Raji (cell line): ENCODE data around the gene EIF4E2.

Experiments
- POLR2A ChIP-seq: IDR thresholded peaks from 2 replicates; pipeline ENCODE4 v1.6.1; 2011; ENCODE audit warnings: low read depth, low read length, control low read depth; ENCODE audit not compliant: insufficient read depth

Gene EIF4E2

DNA sequence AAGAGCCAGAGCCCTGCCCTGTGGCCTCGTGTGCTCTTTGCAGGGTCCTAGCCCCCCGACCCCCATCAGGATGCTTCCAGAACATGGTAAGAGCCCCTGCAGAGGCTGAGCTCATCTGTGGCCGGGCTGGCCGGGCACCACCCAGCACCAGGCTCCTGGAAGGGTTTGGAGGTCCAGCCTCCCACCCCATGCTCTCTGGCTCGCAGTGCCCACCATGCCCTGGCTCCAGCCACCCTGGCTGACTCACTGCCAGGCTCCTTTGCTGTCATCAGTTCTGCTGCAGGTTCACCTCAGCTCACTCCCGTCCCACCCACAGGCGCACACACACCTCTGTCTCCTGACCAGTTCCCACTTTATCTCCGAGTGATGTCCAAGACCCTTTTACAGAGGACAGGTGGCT is 37.5 kb downstream of the EIF4E2 start:
- no peak for TF ChIP-seq POLR2A

DNA sequence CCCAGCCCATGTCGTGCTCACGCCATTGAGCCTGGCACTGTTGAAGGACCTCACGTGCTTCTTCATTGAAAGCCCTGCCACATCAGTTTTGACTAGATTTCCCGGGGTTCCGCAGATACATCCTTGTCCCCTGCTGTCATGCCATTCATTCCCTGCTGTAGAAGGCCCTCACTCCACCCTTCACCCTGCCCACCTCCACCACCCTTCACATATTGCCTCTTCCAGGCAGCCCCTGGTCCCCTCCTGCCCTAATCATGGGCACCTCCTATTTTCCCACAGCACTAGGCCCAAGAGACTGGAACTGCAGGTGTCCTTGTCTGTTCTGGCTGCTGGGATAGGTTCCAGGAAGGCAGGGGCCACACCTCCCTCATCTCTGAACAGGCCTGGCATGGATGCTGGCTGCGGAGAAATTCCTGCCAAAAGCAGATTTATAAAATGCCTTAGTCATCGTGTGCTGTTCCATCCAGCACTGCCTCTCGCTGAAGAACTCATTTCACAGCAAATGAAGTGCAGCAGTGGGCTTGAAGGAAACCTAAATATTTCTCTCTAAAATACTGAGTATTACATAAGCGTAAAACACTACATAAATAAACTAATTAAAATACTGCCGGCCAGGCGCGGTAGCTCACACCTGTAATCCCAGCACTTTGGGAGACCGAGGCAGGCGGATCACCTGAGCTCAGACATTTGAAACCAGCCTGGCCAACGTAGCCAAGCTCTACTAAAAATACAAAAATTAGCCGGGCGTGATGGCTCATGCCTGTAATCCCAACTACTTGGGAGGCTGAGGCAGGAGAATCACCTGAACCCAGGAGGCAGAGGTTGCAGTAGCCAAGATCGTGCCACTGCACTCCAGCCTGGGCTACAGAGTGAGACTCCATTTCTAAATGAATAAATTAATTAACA is 38.4 kb downstream of the EIF4E2 start:
- TF ChIP-seq POLR2A, result no peak

DNA sequence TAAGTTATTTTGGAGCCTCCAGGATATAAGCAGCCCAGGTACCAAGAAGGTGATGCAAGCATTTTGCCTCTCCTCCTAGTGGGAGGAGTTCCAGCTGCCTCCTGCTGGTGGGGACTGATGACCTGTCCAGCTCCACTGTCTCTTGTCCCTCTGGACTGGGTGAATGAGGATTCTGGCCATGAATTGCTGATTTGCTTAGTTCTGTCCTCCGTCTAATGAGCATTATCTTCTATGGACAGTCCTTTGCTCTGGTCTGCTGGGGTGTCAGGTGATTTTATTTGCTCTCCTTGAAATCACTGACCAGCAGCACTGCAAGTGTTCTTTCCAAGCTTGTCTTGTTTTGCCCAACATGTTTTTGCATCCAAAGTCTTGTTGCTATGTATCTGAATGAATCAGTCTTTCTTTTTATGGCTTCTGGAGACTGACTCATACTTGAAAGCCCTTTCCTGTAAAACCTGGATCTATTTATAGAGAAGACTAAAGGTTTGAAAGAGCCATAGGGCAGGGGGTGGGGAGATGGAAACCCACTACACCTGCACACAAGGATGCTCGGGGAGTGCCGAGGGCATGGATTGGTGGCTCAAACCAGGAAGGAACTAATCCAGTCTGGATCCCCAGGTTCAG is 42.4 kb downstream of the EIF4E2 start:
- no peak for TF ChIP-seq POLR2A

DNA sequence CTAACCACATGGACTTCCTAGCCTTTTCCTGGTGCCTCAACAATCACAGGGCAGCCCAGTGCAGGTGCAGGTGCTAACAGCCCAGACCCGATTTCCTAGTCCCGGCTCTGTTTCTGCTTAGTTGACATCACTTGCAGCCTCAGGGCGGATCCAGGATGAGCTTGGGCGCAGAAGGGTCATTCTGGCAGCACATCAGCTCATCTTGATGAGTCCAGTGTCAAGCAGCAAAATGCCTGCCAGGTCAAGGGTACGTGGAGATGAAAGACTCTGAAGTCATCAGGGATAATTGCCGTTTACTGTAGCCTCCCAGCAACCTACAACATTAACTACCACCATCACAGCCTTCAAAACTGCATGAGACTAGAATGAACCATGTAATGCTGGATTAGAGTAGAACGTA is 43.5 kb downstream of the EIF4E2 start:
- TF ChIP-seq POLR2A, result no peak

DNA sequence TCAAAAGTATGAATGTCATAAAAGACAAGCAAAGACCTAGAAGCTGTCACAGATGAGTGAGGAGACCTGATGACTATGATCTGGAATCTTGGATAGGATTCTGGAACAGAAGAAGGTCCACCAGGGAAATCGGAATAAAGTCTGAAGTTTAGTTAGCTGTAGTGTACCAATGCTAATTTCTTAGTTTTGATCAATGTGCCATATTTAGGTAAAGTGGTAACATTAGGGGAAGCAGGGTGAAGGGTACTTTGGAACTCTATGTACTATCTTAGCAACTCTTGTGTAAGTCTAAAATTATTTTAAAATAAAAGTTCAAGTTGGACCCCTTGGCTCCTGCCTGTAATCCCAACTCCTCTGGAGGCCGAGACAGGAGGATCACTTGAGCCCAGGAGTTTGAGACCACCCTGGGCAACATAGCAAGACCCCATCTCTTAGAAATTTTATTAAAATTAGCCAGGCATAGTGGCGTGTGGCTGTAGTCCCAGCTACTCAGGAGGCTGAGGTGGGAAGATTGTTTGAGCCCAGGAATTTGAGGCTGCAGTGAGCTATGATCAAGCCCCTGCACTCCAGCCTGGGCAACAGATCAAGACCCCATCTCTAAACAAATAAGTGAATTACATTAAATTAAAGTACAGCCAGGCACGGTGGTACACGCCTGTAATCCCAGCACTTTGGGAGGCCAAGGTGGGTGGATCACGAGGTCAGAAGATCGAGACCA is 47.0 kb downstream of the EIF4E2 start:
- TF ChIP-seq POLR2A, result no peak

DNA sequence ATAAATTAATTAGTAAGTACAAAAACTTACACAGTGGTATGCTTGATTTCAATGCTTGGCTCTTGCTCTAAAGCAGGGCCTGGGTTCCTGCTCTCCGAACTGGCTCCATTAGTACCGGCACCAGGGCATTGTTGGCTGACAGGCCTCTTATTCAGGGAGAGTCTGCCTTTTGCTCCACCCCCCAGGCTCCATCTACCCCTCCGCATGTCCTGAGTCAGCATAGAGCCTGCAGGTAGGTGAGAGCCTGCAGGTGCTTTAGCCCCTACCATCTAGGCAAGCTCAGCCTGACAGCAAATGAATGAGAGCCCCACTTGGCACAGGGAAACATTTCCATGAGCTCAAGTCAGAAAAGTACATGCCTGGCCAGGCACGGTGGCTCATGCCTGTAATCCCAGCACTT is 47.8 kb downstream of the EIF4E2 start:
- TF ChIP-seq POLR2A, result no peak

DNA sequence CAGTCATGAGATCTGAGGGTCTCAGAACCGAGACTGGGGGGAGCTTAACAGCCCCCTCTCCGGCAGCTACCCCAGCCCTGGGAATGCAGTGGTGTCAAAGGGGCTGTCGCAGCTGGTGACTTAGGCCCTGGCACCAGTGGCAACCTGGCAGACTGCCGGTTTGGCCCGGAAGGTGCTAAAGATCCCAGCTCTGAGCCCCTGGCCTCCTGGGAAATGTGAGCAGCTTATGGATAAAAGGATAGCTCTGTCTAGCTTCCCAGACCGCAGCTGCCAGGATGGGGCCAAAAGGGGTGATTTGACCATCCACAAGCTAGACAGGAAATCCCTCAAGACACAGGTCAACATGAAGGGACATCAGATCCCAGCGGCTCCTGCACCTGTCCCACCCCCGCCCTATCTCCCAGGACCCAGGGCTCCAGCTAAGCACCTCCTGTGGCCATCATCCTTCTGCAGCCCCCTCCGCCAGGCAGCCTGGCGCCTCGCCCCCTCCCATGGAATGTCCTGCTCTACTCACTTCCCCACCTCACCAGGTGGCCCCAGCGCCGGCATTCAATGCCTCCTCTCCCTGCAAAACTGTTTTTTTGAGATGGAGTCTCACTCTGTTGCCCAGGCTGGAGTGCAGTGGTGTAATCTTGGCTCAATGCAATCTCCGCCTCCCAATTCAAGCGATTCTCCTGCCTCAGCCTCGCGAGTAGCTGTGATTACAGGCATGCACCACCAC is 49.7 kb downstream of the EIF4E2 start:
- no peak for TF ChIP-seq POLR2A

DNA sequence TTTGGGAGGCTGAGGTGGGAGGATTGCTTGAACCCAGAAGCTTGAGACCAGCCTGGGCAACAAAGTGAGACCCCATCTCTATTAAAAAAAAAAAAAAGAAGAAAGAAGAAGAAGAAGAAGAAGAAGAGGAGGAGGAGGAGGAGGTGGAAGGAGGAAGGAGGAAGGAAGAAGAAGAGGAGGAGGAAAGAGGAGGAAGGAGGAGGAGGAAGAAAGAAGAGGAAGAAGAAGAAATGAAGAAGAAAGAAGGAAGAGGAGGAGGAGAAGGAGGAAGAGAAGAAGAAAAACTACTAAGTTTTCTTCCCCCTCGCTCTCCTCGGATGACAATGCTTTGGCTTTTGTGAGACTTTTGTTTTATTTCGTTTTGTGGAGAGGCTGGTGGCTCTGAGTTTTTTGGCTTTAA is 52.8 kb downstream of the EIF4E2 start:
- TF ChIP-seq POLR2A, result no peak

DNA sequence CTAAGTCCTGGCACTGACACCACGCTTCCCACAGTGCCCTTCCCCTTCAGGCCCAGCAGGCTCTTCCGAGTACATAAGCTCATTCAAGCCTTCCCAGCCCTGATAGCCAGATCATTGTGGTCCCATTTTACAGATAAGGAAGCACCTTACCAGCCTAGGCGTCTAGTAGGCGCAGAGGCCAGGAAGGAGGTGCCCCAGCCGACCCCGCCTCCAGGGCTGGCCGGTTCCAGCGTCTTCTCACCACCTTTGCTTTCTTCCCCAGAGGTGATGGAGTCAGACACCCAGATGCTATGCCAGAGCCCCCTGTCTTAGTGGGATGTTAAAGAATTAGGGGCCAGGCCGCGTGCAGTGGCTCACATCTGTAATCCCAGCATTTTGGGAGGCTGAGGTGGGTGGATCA is 54.0 kb downstream of the EIF4E2 start:
- no peak for TF ChIP-seq POLR2A

DNA sequence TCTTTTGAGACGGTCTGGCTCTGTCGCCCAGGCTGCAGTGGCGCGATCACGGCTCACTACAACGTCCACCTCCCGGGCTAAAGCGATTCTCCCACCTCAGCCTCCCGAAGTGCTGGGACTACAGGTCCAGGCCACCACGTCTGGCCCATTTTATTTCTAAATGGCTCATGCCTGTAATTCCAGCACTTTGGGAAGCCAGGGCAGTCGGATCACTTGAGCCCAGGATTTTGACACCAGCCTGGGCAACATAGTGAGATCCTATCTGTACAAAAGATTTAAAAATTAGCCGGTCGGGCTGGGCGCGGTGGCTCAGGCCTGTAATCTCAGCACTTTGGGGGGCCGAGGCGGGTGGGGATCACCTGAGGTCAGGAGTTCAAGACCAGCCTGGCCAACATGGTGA is 56.5 kb downstream of the EIF4E2 start:
- no peak for TF ChIP-seq POLR2A

DNA sequence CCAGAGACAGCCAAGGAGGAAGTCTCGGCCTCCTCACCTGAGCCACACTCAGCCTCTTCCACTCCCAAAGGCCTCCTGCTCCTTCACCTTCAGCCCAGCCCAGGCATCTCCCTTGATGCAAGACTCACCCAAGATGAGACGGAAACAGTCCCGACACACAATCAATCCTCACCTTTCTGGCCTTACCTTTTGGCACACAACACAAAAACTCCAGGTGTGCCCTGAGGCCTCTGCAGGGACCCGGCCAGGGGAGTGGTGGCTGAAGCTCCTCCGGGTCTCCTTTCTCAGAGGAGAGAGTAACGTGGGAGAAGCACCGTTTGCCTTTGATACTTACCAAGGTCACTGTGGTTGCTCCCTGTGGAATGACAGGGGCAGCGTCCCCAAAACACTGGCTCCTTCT is 59.1 kb downstream of the EIF4E2 start:
- TF ChIP-seq POLR2A, result no peak

DNA sequence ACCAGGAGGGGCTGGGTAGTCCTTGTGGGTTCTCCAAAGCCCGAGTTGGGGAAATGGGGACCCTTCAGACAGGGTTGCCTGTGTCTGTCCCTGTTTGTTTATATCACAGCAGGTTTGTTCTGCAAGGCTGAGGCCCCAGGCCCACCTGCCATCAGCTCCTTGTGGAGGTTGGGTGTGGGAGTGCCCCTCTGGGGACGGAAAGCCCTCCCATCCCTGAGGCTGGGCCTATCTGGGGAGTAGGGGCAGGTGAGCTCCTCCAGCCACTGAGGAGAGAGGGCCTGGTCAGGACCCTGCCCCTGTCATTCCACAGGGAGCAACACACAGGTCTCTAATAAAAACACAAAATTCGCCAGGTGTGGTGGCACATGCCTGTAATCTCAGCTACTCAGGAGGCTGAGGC is 59.6 kb downstream of the EIF4E2 start:
- no peak for TF ChIP-seq POLR2A

DNA sequence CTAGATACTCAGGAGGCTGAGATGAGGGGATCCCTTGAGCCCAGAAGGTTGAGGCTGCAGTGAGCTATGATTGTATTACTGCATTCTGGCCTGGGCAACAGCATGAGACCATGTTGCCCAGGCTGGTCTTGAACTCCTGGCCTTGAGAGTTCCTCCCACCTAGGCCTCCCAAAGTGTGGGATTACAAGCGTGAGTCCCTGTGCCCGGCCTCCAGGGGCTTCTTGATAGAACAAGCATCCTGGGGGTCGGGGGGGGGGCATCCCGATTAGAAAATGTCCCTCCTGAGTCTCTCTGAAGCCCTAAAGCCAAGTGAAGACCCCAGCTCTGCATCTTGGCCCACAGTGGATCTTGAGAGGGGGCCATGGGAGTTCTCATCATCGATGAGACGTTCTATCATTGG is 60.6 kb downstream of the EIF4E2 start:
- TF ChIP-seq POLR2A, result no peak

DNA sequence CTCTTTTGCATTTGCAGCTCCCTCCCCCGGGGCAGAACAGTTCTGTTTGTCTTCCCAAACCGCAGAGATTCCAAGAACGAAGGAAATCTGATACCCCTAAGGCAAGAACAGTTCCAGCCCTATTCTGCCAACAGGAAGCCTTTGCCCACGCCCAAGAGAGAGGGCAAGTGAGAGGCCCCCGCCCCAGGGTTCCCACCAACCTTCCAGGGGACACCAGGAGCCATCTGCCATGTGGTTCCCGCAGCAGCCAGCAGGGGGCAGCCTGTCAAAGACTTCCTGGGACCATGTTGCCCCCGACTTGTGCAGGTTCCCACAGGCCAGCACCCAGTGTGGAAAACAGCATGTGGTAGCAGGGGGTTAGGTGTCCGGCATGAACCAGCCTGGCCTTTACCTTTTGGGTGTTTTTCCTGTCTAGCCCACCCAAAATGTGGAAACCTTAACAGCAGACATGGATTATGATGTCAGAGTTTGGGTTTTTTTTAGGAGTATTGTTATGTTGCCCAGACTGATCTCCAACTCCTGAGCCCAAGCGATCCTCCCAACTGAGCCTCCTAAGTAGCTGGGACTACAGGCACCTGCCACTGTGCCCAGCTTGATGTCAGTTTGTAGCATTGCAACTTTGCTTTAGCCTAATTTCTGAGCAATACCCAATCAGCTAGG is 61.2 kb downstream of the EIF4E2 start:
- TF ChIP-seq POLR2A, result no peak

DNA sequence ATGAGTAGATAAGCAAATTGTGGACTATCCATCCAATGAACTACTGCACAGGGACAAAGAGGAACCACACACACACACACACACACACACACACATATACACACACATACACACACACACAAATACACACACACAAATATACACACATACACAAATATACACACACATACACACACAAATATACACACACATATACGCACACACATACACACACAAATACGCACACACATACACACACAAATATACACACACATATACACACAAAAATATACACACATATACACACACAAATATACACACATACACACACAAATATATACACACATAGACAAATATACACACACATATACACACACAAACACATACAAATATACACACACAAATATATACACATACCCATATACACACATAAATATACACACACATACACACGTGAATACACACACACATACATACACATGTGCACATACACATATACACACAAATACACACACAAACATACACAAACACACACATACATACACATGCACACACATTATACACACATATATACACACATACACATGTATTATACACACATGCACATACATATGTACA is 63.1 kb downstream of the EIF4E2 start:
- no peak for TF ChIP-seq POLR2A

DNA sequence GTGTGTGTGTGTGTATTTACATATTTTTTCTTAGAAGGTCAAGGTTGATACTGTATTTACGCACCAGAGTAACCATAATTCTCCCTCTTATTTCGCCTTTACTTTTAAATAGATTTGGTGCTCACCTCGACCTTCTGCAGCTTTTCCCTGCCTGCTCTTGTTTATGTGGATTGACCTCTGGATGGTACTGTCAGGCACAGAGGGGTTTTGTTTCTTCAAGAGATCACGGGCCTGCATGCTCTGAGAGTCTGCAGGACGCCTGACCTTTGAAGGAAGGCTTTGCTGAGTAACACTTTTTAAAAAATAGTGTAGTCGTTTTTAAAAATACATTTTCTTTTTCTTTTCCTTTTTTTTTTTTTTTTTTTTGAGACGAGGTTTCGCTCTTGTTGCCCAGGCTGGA is 64.8 kb downstream of the EIF4E2 start:
- TF ChIP-seq POLR2A, result no peak
